ENCODE measurements around the gene PNLIPRP2. TPM values are rescaled to one million over a fixed set of nuclear protein-coding genes. Genes with fewer than 3 reads are reported as not detected.

PNLIPRP2 gene
- total RNA-seq, 1 donor from 2014 or later, result not detected

DNA sequence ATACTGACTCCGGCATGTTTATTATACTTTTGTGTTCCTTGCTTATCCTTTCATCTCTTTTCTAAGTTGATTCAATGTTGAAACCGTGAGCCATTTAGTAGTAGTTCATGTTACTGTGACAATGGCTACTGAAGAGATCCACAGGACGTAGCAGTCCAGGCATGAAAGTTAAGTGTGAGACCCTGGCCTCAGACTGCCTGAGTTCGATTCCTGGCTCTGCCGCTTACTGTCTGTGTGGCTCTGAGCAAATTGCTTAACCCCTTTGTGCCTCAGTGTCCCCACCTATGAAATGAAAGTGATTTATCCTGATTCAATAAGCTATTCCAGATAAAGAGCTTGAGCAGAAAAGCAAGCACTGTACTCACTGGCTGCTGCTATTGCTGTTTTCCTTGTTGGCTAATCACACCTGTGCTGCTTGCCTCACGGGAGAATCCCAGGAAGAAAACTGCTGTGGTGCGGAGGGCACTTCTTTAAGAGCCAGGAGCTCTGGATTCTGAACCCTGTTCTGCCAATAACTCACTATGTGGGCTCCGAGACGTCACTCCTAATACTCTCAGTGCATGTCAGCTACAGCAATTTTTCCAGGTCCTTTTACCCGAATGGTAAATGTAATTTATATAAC, 38.4 kb downstream of the PNLIPRP2 start:
- no peak for TF ChIP-seq CTCF (IDR thresholded peaks at IDR 0.05; ENCODE audit: insufficient read depth, low read length, severe bottlenecking)
- H3K4me3 ChIP-seq (ENCODE audit: low read depth, low read length), result no peak overlapping the region
- FAIRE-seq, result no peak

GRCh38 chr10:116660860-116661259, 40.1 kb downstream of the PNLIPRP2 start:
- TF ChIP-seq CTCF (IDR thresholded peaks at IDR 0.05; ENCODE audit: insufficient read depth, low read length, severe bottlenecking), result no peak
- Histone ChIP-seq H3K4me3 (ENCODE audit: low read depth, low read length) (no peak overlapping the region), H3K36me3 (ENCODE audit: control insufficient read depth, insufficient read depth, low read length) (no peaks in the 10 kb centered on the region), H3K27me3 (ENCODE audit: control insufficient read depth, insufficient read depth, low read length) (no peaks in the 10 kb centered on the region)
- DNase-seq (ENCODE audit: low read depth) (no peak), FAIRE-seq (no peak)

More for the DNA sequence above, 38.4 kb downstream of the PNLIPRP2 start:
- H3K36me3 ChIP-seq (ENCODE audit: control insufficient read depth, insufficient read depth, low read length), result no peaks in the 10 kb centered on the region
- no peak for DNase-seq (ENCODE audit: low read depth)
- H3K27me3 ChIP-seq (ENCODE audit: control insufficient read depth, insufficient read depth, low read length), result no peaks in the 10 kb centered on the region

DNA sequence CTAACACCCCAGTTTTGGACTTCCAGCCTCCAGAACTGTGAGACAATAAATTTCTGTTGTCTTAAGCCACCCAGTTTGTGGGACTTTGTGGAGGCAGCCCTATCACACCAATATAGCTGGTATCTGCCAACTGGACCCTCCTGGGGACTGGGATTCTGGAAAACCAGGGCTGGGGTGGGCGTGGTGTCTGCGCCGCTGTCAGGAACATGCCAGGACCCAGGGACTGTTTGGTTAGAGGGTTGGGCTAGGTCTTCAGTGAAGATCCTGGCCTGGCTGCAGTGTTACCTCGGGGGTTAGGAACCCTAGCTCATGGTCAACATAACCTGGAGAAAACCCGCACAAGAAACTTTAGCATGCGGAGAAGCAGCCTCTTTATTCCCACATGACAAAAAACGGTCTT, 42.6 kb downstream of the PNLIPRP2 start:
- no peak for FAIRE-seq
- DNase-seq (ENCODE audit: low read depth), result no peak
- Histone ChIP-seq H3K27me3 (ENCODE audit: control insufficient read depth, insufficient read depth, low read length) (no peaks in the 10 kb centered on the region), H3K4me3 (ENCODE audit: low read depth, low read length) (no peak overlapping the region), H3K36me3 (ENCODE audit: control insufficient read depth, insufficient read depth, low read length) (no peaks in the 10 kb centered on the region)
- TF ChIP-seq CTCF (IDR thresholded peaks at IDR 0.05; ENCODE audit: insufficient read depth, low read length, severe bottlenecking), result no peak

DNA sequence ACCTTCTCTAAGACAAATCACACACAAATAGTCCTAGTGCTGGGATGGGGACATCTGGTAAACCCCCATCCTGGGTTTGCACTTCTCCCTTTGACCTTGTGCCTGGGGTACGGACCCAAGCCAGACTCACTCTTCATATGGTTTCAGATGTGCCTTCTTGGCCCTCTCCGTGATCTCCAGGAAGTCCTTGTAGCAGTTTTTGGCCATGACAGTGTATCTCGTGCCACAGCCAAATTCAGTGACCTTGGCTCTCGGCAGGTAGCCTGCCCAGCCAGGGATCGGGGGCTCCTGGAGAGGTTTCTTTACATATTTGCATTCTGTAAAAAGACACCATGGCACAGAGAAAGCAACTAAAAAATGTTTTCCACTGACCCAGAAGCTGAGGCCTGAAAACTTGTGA, 43.9 kb downstream of the PNLIPRP2 start:
- FAIRE-seq (no peak), DNase-seq (ENCODE audit: low read depth) (no peak)
- Histone ChIP-seq H3K27me3 (ENCODE audit: control insufficient read depth, insufficient read depth, low read length) (no peaks in the 10 kb centered on the region), H3K4me3 (ENCODE audit: low read depth, low read length) (no peak overlapping the region), H3K36me3 (ENCODE audit: control insufficient read depth, insufficient read depth, low read length) (no peaks in the 10 kb centered on the region)
- no peak for TF ChIP-seq CTCF (IDR thresholded peaks at IDR 0.05; ENCODE audit: insufficient read depth, low read length, severe bottlenecking)

DNA sequence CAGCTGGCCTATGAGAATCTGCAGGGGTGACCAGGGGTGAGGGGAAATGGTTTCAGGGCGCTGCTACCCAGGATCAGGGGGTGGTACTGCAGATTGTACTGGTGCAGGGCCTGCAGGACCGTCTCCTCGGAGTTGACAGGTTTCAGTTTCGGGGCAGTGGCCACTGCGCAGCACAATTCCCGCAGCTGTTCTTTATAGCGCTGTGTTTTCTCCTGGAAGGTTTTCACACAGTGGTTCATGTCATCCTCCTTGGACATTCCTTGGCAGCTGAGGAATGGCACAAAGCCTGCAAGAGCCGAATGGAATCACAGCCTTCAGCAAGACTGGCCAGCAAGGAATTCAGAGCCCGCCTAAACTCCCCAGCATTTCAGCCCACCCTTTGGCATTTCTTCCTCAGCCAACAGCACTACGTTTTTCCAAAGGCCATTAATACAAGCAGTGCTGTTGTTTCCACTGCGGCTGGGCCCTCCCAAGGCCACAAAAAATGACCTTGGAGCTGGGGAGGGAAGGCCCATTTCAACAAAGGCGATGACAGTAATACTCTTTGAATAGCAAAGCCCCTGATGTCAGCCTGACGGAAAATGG, 44.9 kb downstream of the PNLIPRP2 start:
- no peak for FAIRE-seq
- Histone ChIP-seq H3K4me3 (ENCODE audit: low read depth, low read length) (no peak overlapping the region), H3K27me3 (ENCODE audit: control insufficient read depth, insufficient read depth, low read length) (no peaks in the 10 kb centered on the region), H3K36me3 (ENCODE audit: control insufficient read depth, insufficient read depth, low read length) (no peaks in the 10 kb centered on the region)
- TF ChIP-seq CTCF (IDR thresholded peaks at IDR 0.05; ENCODE audit: insufficient read depth, low read length, severe bottlenecking), result no peak
- DNase-seq (ENCODE audit: low read depth), result no peak

DNA sequence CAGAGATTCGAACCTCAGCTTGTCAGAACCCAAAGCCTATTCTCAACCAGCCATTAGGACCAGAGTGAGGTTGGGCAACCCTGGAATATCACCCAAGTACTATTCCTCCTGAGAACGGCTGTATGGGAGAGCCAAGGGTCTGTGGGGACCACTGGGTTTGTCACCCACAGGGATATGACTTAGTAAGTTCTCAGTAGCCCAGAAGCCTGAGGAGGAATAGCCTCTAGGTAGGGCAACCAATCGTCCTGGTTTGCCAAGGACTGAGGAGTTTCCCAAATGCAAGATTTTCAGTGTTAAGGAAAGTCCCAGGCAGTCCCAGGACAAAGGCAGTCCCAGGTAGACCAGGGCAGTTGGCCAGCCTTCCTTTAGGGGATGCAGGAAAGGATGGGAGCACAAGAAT, 46.7 kb downstream of the PNLIPRP2 start:
- H3K4me3 ChIP-seq (ENCODE audit: low read depth, low read length), result no peak overlapping the region
- H3K27me3 ChIP-seq (ENCODE audit: control insufficient read depth, insufficient read depth, low read length), result no peaks in the 10 kb centered on the region
- TF ChIP-seq CTCF (IDR thresholded peaks at IDR 0.05; ENCODE audit: insufficient read depth, low read length, severe bottlenecking), result no peak
- FAIRE-seq (peak; percentile 40), DNase-seq (ENCODE audit: low read depth) (no peak)
- H3K36me3 ChIP-seq (ENCODE audit: control insufficient read depth, insufficient read depth, low read length), result no peaks in the 10 kb centered on the region

All from bronchial epithelial cell (primary cell).